GM19438 (cell line): ENCODE results near the gene TMEM266.
A peak's percentile ranks its signal among the peaks of the same experiment; 100 is the strongest.

Experiments used
- ATAC-seq: cut with Tn5 transposase; IDR thresholded peaks from one replicate; pipeline ENCODE4 v1.9.1; 2021; ENCODE audit warnings: low read depth; ENCODE audit not compliant: unreplicated experiment

Gene TMEM266

DNA sequence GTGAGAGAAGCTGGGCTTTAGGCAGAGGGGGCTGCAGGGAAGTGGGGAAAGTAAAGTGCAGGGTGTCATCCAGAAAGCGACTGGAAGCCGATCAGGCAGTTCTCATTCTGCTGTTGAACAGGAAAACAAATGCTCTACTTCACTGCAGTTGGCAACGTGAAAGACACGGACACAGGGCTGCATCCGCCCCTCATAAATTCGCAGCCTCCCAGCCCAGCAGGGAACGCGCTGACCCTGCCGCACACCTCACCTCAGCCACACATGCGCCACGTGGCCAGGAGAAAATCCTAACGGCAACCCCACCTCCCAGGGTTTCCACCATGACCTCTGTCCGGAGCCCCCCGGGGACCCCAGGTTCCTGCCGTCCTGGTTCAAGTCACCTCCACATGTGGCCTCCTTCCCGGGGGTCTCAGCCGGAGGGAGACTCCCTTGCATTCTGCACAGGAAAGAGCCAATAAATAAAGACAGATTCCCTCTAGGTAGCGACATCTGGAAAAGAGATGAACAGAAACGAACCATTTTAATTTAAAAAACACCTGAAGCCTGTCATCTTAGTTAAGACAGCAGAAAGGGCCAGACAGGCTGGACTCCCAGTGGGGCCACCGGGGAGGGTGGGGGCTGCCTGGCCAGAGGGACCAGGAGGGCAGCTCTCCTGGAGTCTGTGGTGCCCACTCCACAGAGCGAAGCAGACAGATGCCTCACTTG is 118.7 kb downstream of the TMEM266 start:
- ATAC-seq, result no peak

DNA sequence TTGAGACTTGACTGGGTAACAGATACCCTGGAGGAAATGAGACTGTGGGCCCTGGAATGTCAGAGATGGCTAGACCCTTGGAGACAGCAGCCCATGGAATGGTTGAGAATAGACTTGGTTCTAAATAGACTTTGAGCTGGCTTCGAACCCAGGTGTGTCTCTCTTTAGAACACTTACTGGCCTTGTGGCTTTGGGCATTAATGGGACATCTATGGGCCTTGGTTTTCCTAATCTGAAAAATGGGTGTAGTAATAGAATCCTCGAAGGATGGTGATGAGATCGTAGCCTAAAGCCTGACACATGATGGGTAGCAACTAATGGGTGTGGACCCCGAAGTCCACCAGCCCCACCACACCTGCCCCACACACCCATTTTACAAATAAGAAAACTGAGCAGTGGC is 119.2 kb downstream of the TMEM266 start:
- no peak for ATAC-seq

DNA sequence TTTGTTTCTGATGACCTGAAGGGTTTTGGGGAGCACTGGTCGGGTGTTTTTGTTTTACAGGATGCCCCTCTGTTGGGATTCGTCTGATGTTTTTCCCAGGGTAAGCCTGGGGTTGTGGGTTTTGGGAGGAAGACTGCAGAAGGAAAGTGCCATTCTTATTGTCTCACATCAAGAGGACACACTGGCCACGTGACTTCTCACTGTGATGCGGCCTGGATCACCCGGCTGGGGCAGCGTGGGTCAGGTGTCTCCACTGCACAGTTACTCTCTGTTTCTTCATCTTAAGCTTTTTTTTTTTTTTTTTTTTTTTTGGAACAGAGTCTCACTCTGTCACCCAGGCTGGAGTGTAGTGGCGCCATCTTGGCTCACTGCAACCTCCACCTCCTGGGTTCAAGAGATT is 120.5 kb downstream of the TMEM266 start:
- no peak for ATAC-seq

DNA sequence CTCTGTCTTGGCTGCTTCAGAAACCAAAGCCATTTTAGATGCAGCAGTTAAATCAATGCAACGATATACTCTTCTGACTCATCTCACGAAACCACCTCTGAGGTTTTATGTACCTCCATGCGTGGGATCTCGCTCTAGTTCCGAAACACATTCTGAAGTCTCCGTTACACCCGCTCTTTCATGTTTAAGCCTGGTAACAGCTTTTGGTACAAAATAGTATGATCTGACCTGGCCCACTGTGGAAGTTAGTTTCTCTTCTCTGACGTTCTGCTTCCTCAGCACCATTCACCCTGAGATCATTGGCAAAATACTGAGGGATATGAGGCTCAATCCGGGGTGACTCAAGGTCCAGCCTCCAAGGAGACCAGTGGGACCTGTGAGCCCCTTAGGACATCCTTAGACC is 121.9 kb downstream of the TMEM266 start:
- peak; percentile 78 for ATAC-seq

DNA sequence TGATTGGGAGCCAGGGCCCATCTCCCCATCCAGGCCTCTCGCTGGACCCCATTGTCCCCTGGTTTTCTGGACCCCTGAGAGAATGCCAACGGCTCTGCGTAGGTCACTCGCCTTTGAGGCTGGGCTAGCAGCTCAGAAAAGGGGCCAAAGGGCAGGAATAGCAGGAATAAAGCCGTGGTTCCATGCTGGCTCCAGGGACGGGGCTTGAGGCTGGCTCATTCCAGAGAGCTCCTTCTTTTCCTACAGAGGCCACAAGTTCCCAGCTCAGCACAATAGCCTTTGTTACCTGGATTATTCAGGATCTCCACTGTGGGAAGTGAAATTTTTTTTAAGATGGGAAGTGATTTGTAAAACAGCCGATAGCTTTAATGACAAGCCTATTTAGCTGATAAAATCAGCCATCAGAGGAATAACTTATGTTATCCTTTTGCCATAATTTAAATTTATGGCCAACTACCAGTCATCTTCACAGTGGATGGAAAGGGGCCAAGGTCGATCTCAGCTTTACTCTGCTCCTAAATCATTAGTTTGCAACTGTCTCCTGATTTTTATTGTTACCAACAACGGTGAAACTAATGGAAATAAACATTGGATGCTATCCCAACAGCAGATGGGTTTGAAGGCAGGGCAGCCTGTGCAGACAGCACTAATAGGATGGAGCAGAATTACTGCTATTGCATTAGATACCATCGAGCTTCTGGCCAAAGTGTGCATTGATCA is 124.3 kb downstream of the TMEM266 start:
- no peak for ATAC-seq

DNA sequence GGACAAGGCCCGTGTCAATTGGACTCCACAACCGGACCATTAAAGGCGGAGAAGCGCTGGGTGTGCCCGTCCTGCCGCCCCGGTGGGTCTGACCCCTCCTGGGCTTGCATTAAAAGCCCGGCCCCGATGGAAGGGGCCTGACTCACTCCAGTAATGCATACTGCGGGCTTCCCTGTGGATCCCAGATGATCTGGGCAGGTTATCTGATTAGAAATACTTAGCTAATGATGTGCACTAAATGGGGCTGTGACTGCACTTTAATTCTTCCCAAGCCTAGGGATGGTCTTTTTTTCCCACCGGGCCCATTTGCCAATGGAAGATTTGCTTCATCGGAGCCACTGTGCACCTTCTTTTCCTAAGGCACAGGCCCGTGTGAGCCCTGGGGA is 124.9 kb downstream of the TMEM266 start:
- no peak for ATAC-seq

DNA sequence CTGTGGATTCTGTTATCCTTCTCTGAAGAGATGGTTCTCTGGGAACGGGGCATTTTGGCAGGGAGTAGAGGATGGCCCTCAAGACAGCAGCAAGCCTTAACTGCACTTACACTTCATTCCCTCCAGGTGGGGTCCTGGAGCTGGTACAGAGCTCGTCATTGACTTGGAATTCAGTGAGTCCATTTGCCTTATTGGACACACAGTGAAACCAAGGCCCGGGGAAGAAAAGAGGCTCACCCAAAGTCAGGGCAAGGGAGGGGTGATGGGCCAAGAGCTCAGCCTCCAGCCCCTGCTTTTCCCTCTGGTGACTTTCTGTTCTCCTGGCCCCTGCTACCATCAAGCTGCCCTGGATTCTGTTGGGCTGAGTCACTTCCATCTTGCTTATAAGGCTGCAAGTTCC is 125.9 kb downstream of the TMEM266 start:
- no peak for ATAC-seq

DNA sequence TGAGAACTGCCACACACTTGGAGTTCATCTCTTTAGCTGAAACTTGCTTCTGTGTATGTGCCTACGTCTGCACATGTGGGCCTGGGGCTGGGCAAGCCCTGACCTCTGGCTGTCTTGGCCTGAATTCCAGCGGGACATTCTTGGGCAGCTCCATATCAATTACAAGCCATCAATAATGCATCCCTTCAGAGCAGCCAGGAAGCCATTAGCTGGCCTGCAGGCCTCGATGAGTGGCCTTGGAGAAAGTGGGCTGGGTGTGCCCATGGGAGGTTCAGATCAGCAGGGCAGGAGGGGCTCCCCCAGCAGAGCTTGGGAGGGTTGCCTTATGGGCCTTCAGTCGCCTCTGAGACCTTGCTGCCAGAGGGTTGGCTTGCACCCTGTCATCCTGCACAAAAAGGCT is 127.4 kb downstream of the TMEM266 start:
- ATAC-seq, result no peak

DNA sequence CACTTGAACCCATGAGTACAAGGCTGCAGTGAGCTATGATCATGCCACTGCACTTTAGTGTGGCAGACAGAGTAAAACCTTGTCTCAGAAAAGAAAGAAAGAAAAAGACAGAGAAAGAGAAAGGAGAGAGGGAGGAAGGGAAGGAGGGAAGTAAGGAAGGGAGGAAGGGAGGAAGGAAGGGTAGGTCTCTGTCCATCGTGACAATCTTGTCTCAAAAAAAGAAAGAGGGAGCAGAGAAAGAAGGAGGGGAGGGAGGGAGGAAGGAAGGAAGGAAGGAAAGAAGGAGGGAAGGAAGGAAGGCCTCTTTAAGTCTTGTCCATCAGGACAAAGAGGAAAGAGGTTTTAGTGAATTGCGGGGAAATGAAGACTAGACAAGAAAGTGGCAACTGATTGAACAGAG is 129.3 kb downstream of the TMEM266 start:
- no peak for ATAC-seq

DNA sequence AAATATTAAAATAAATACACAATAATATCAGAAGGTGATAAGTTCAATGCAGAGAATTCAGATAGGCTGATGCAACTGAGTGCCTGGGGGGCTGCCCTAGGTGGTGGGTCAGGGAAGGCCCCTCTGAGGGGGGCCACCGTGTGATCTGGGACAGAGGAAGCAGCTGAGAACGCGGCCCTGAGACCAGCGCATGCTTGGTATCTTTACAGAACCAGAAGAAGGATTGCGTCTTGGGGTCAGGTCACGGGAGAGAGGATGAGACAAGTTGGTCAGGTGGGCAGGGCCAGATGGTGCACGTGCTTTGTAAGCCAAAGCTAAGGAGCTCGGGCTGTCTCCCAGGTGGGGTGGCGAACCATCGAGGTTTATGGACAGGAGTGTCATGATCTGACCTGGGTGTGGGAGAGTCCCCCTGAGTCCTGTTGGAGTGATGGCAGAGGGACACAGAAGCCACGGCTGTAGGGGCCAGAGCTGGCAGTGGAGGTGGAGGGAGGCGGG is 130.3 kb downstream of the TMEM266 start:
- no peak for ATAC-seq

DNA sequence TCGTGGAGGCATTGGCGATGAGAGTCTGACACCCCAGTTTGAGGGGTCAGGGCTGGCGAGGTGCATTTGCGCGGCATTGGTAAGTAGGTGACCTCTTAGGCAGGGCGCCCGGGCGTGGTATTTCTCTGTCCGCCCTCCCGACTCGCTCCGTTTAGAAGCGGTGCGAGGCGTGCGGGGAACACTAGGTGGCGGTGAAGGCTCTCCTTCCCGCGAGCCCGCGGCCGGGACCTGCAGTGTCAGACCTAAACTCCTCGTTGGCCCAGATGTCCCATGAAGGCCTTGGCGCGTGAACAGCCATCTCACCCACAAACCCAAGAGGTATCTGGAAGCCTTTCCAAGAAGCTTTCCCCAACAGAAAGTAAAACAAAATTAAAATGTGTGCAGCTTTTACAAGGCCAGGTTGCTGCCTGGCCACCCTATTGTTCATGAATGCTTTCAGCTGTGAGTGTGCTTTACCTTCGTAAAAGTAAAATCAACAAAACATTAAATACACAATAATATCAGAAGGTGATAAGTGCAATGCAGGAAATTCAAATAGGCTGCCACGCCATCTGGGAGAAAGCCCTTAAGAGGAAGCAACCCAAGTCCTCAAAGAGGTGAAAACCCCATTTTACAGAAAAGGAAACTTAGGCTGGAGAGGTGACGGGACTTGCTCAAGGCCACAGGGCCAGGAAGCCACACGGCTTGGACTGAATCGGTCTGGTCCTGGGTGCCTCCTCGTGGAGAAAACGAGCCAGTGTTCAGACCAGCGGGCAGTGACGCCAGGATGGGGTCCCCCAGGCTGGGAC is 131.2 kb downstream of the TMEM266 start:
- ATAC-seq, result peak; percentile 76

DNA sequence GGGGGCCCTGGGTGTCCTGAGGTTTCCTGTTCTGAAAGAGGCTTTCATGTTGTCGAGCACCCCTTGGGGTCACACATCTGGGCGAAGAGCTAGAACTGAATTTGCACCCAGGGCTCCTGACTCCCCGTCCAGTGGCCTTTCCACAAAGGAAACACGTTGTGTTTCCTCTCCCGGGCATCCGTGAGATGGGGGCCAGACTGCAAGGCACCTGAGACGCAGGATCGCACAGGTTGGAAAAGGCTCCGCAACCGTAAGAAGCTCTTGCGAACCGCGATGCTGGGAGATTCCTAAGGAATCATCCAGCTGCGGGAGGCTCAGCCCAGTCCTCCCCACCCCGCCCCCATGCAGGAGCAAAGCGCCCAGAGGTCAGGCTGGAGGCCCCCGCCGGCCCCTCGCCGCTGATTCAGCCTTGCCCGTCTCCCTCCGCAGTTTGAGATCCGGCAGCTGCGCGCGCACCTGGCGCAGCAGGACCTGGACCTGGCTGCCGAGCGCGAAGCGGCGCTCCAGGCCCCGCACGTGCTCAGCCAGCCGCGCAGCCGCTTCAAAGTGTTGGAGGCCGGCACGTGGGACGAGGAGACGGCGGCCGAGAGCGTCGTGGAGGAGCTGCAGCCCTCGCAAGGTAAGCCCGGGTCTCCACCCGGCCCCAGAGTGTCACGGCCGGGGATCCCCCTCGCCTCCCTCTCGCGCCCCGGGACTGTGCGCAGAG is 131.9 kb downstream of the TMEM266 start:
- ATAC-seq, result no peak

DNA sequence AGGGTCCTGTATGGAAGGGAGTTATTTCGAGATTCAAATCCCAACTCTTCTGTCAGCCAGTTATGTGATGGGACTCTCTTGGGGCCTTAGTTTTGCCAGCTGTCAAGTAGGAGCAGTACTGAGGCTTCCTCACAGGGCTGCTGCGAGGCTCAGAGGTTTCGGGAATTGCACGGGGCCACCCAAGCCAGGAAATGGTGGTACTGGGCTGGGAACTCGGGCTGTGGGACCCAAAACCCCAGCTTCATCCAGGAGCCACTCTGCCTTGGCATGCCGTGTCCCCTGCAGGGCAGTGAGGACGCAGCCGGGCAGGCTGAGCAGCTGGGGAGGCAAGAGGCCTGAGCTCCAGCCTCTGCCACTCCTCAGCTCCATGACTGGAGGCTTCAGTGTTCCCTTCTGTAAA is 132.9 kb downstream of the TMEM266 start:
- no peak for ATAC-seq

DNA sequence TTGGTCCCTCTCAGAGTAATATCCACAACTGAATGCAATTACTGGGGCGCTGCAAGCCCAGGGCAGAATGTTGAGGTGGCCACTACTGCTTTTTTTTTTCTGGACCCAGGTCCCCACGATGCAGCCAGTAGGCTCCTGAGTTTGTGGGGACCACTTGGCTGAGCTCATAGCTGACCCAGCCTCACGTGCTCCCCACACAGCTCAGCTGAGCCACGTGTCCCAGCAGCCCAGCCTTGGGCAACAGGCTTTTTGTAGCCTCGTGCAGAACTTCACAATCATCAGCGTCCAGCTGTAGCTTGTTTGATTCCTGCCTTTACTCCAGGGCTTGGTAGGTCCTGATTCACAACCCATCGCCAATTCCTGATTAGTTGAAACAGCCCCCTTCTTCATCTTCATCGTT is 134.1 kb downstream of the TMEM266 start:
- no peak for ATAC-seq

DNA sequence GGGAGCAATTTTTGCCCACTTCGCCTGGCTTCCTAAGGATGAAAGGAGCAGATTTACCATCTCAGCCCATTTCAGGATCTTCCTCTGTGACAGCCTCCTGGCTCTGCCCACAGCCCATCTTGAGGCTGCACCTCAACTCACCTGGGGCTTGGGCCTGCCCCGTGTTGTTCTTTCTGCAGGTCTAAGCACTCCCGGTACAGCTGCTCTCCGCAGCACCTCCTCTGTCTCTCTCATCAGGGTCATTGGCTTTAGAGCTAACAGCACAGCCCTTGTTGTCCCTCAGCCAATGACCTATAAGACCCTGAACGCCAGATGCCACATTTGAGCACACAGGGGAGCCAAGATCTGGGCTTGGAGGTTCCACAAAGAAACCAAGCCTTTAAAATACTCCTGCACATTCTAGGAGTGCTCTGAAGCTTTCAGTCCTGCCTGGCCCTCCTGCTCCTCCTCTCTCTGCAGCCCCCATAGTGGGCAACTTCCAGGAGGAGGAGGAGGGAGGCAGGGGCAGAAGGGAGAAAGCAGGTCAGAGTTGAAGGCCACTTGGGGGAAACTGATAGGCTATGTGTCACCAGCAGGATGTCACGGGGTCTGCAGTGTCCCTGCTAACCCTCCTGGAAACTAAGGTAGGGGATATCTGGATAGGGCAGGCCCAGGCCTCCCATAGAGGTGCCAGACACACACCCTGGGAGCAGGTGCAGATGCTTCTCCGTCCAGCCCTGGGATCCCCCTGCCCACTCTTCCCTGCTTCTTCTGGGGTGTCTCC is 135.9 kb downstream of the TMEM266 start:
- ATAC-seq, result no peak

DNA sequence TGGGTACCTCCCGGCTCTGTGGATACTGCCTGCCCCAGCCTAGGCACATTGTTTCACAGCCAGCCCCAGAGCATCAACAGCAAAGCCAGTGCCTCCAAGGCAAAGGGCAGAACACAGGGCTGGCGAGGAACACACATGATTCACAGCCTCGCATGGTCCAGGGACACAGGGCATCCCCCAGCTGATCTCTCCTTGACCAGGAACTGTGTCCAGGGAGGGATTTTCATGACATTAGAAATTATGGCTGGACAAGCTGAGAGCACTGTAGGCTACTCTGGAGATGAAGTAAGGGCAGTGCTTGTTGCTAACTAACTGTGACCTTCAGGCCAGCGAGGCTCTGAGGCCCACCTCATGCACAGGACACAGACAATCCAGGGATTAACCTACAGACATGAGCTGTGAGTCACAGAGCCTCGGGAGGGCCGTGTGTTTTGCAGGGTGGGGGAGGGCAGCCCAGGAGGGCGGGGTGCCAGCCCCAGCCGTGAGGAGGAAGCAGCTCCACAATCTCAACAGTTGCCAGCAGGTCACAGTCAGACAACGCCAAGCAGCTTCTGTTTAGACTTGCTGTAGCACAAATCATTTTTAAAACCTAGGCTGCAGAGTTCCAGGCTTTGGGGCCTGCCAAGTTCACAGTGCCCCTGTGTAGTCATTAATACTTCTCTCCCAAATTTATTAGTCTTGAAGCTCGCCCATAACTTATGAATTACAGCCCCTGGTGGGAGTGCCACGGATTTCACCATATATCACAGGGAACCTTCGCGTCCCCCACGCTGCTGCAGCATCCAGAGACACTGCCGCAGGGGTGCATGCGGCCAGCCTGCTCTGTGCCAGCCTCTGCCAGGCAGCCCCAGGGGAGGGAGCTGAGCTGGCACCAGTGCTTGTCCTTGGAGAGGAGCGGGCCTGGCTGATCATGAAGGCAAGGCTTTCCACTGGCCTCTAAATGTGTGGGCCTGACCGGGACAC is 136.8 kb downstream of the TMEM266 start:
- ATAC-seq, result no peak

DNA sequence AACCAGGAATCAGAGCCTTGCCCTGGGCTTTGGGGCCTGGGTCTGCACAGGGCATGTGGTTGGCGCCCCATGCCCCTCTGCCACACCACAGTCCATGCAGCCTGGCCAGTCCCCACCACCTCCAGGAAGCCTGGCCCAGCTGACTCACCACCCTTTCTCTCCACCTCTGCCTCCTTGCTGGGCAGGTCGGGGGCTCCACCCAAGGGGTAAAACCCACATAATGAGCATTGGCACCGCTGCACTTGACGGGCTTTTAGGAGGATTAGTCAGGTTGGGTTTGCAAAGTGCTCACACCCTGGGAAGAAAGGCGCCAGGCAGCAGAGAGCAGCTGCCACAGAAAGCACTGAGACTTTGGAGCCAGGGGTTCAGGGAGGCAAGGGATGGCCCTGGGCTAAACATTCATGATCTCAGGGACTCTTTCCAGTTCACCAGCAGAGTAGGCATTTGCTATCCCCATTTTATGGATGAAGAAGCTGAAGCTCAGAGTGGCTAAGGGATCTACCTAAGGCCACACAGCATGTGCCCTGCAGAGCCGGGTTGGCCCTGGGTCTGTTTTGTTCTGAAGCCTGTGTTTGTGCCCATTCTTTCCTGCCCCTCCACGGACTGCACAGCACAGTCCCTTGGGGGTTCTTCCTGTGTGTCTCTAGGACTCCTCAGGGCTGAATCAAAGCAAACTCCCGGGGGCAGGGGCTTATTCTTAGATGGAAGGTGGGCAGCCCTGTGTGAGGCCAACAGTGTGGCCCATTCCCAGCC is 138.1 kb downstream of the TMEM266 start:
- no peak for ATAC-seq

DNA sequence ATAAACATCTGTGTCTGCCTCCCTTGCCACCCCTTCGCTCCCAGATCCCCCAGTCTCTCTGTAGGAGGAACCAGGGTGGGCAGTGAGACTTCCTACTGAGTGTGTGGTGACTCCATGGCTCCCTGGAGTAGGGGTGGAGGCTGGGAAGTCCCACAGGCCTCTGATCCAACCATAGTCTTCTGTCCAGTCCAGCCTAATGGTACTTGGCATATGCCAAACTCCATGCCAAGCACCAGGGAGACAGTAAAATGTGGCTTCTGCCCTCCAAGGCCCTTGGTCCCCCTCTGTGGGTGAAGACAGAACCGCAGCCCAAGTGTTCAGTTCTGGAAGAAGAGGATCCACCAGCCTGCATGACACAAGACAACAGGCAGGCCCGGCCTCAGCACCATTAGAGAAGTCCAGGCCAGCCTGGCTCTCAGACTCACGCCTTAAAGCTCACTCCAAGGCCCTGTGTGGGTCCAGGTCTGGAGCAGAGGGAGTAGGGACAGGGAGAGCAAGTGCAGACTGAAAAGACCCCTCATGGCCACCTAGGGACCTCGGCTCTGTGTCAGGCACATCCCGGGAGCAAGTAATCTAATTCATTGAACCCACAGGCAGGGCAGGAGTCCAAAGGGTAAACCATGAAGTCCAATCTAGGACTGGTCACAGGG is 138.8 kb downstream of the TMEM266 start:
- no peak for ATAC-seq
